ENCODE data around the gene CDK14. TPM values are rescaled to one million over a fixed set of nuclear protein-coding genes. Genes with fewer than 3 reads are reported as not detected.

Gene CDK14
- total and polyA plus RNA-seq, 5 donors from 2014 or later, result 0.58 to 4.0 (median 2.3) TPM

DNA sequence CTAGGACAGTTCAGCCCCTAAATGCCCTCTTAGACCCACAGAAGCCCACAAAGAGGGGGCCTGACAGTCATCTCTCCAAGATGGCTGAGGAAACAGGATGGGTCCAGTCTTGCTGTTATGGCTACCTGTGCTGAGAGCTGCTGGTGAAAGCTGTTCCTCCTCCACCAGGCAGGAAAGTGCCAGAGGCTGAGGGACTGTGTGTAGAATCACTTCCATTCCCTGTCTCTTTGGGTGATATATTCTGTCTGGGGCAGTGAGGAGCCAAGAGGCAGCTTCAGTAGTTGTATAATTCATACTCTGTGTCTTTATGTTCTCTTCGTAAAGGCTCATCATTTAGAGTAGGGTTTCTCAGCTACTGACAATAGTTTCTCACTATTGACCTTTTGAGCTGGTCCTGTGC, 425.8 kb downstream of the CDK14 start:
- Mint-ChIP-seq H3K36me3 (no peaks in the 10 kb centered on the region), H3K27ac (no peak overlapping the region), H3K9me3 (peaks cover 0 to 3% (median 0%) of the 10 kb centered on the region in 7 donors), H3K27me3 (no peaks in the 10 kb centered on the region), H3K4me3 (no peak overlapping the region), H3K4me1 (no peaks in the 10 kb centered on the region)
- H3K36me3 ChIP-seq (ENCODE audit: control insufficient read depth, insufficient read depth, low read length), result no peaks in the 10 kb centered on the region
- no peak overlapping the region for H3K4me3 ChIP-seq (ENCODE audit: low read depth, low read length)
- no peaks in the 10 kb centered on the region for H3K4me1 ChIP-seq (ENCODE audit: control insufficient read depth, insufficient read depth, low read length, poor library complexity, severe bottlenecking)
- H3K27ac ChIP-seq (ENCODE audit: insufficient read depth, low read length, poor library complexity, severe bottlenecking), result no peak overlapping the region
- H3K27me3 ChIP-seq (ENCODE audit: control insufficient read depth, insufficient read depth, low read length), result no peaks in the 10 kb centered on the region
- ATAC-seq (ENCODE audit: low read depth in 2 of 2), result no peak
- DNase-seq, result no peak
- H3K9me3 ChIP-seq (ENCODE audit: control insufficient read depth in 2 of 2, low read length in 2 of 2), result no peaks in the 10 kb centered on the region

DNA sequence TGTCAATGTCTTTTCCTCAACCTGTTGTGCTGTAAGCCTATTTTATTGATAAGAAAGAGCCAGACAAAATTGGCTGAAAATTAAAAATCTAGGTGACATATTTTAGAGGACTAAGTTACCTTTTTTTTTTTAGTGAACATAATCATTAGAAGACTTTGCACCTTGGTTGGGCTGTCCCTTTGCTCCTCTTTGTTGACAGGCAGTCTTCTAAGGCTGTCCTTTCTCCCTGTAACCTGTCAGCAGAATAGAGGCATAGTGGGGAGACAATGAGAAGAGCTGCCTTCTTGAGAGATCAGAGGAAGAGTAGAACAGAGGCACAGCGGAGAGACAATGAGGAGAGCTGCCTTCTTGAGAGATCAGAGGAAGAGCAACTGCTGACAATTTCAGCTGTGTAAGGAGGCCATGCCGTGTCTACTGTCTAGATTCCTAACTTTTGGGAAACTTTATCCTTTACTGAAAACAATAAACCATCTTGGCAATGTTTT, 429.8 kb downstream of the CDK14 start:
- Histone ChIP-seq H3K27me3 (ENCODE audit: control insufficient read depth, insufficient read depth, low read length) (no peaks in the 10 kb centered on the region), H3K27ac (ENCODE audit: insufficient read depth, low read length, poor library complexity, severe bottlenecking) (no peak overlapping the region), H3K9me3 (ENCODE audit: control insufficient read depth in 2 of 2, low read length in 2 of 2) (no peaks in the 10 kb centered on the region), H3K4me1 (ENCODE audit: control insufficient read depth, insufficient read depth, low read length, poor library complexity, severe bottlenecking) (no peaks in the 10 kb centered on the region), H3K4me3 (ENCODE audit: low read depth, low read length) (no peak overlapping the region), H3K36me3 (ENCODE audit: control insufficient read depth, insufficient read depth, low read length) (no peaks in the 10 kb centered on the region)
- Mint-ChIP-seq H3K9me3 (peaks cover 0 to 3% (median 0%) of the 10 kb centered on the region in 7 donors), H3K27me3 (no peaks in the 10 kb centered on the region), H3K36me3 (no peaks in the 10 kb centered on the region), H3K4me1 (no peaks in the 10 kb centered on the region), H3K27ac (no peak overlapping the region), H3K4me3 (no peak overlapping the region)
- ATAC-seq (ENCODE audit: low read depth in 2 of 2) (no peak), DNase-seq (no peak)

DNA sequence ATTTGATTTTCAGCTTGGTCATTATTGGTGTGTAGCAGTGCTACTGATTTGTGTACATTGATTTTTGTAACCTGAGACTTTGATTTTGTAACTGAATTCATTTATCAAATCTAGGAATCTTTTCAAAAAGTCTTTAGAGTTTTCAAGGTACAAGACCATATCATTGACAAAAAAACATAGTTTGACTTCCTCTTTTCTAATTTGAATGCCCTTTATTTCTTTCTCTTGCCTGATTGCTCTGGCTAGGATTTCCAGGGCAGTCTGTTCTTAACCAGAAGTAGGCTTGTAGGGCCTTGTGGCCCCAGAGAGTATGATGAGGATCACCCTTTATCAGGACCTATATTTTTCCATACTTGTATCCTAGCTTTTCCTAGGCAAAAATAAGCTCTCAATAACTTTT, 433.6 kb downstream of the CDK14 start:
- Histone ChIP-seq H3K27ac (ENCODE audit: insufficient read depth, low read length, poor library complexity, severe bottlenecking) (no peak overlapping the region), H3K9me3 (ENCODE audit: control insufficient read depth in 2 of 2, low read length in 2 of 2) (no peaks in the 10 kb centered on the region), H3K36me3 (ENCODE audit: control insufficient read depth, insufficient read depth, low read length) (no peaks in the 10 kb centered on the region), H3K4me3 (ENCODE audit: low read depth, low read length) (no peak overlapping the region), H3K4me1 (ENCODE audit: control insufficient read depth, insufficient read depth, low read length, poor library complexity, severe bottlenecking) (no peaks in the 10 kb centered on the region), H3K27me3 (ENCODE audit: control insufficient read depth, insufficient read depth, low read length) (no peaks in the 10 kb centered on the region)
- H3K9me3 Mint-ChIP-seq, result peaks cover 0 to 3% (median 0%) of the 10 kb centered on the region in 7 donors
- H3K4me3 Mint-ChIP-seq, result no peak overlapping the region
- ATAC-seq (ENCODE audit: low read depth in 2 of 2) (no peak), DNase-seq (no peak)
- H3K27ac Mint-ChIP-seq, result no peak overlapping the region
- no peaks in the 10 kb centered on the region for H3K4me1 Mint-ChIP-seq
- no peaks in the 10 kb centered on the region for H3K27me3 Mint-ChIP-seq
- no peaks in the 10 kb centered on the region for H3K36me3 Mint-ChIP-seq

DNA sequence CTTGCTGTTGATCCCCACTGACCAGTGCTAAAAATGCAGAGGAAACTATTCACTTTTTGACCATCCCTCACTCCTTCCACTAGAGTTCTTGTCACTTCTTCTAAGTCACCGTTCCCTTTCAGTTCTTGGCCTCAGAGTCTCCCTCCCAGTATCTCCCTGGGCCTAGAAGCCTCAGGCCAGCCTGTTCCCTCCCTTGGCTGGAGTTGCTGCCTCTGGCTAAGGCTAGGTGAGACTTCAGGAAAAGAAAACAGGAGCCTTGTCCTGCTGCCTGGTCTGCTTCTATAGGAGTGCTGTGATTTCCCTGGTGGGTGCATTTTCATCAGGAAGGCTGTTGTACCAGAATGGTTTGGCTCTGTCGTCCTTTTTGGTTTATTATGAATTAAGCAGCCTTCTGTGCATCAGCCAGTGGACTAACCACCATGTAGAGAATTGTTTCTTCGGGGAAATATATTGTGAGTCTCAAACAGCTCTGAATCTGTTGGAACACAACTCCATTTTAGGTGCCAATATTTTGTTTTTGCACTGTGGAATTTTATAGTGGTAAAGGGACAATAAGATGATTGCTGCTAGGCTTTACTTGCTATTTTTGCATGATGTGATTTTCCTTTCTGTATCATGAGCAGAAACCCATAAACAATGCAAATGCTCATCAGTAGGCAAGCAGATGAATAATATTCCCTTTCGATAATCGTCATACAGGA, 434.7 kb downstream of the CDK14 start:
- Mint-ChIP-seq H3K4me3 (no peak overlapping the region), H3K4me1 (no peaks in the 10 kb centered on the region), H3K27me3 (no peaks in the 10 kb centered on the region), H3K27ac (no peak overlapping the region), H3K9me3 (peaks cover 0 to 3% (median 0%) of the 10 kb centered on the region in 7 donors), H3K36me3 (no peaks in the 10 kb centered on the region)
- H3K9me3 ChIP-seq (ENCODE audit: control insufficient read depth in 2 of 2, low read length in 2 of 2), result no peaks in the 10 kb centered on the region
- ATAC-seq (ENCODE audit: low read depth in 2 of 2), result no peak
- H3K4me3 ChIP-seq (ENCODE audit: low read depth, low read length), result no peak overlapping the region
- DNase-seq, result no peak
- no peaks in the 10 kb centered on the region for H3K36me3 ChIP-seq (ENCODE audit: control insufficient read depth, insufficient read depth, low read length)
- H3K27ac ChIP-seq (ENCODE audit: insufficient read depth, low read length, poor library complexity, severe bottlenecking), result no peak overlapping the region
- no peaks in the 10 kb centered on the region for H3K27me3 ChIP-seq (ENCODE audit: control insufficient read depth, insufficient read depth, low read length)
- no peaks in the 10 kb centered on the region for H3K4me1 ChIP-seq (ENCODE audit: control insufficient read depth, insufficient read depth, low read length, poor library complexity, severe bottlenecking)

DNA sequence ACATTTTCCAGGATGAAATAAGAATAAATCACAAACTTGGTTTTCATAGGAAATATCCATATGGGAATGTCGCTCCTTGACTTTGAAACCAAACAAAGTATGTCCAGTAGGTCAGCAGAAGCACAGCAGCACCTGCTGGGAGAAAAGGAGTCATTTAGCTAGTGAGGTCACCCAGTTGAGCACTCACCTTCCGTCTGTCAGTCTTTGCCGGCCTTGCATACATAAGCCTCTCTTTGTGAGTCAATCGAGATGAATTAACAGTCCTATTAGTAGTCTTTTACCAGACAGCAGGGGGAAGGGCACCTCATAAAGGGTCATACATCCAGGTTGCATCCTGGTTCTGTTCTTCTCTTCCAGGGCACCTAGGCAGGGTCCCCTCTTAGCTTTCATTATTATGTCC, 435.6 kb downstream of the CDK14 start:
- Histone ChIP-seq H3K4me3 (ENCODE audit: low read depth, low read length) (no peak overlapping the region), H3K4me1 (ENCODE audit: control insufficient read depth, insufficient read depth, low read length, poor library complexity, severe bottlenecking) (no peaks in the 10 kb centered on the region), H3K27me3 (ENCODE audit: control insufficient read depth, insufficient read depth, low read length) (no peaks in the 10 kb centered on the region), H3K9me3 (ENCODE audit: control insufficient read depth in 2 of 2, low read length in 2 of 2) (no peaks in the 10 kb centered on the region), H3K36me3 (ENCODE audit: control insufficient read depth, insufficient read depth, low read length) (no peaks in the 10 kb centered on the region), H3K27ac (ENCODE audit: insufficient read depth, low read length, poor library complexity, severe bottlenecking) (no peak overlapping the region)
- ATAC-seq (ENCODE audit: low read depth in 2 of 2), result no peak
- Mint-ChIP-seq H3K36me3 (no peaks in the 10 kb centered on the region), H3K27me3 (no peaks in the 10 kb centered on the region), H3K4me1 (no peaks in the 10 kb centered on the region), H3K9me3 (peaks cover 0 to 3% (median 0%) of the 10 kb centered on the region in 7 donors), H3K4me3 (no peak overlapping the region), H3K27ac (no peak overlapping the region)
- no peak for DNase-seq

DNA sequence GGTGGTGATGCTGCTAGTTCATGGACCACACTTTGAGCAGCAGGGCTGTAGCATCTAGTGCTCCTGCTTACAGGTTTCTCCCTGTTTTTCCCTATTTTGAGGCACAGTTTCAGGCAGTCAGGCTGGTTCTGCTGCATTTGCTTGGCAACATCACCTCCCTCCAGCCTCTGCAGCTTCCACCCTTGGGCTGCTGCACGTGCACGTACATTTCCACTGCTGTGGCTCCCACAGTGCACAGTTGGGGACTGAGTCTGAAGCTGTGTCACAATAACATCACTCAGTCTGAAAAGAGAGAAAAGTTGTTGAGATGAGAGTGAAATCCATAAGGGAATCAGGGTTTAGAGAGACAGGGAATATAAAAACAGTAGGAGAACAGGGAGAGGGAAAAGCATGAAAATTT, 437.5 kb downstream of the CDK14 start:
- Histone ChIP-seq H3K36me3 (ENCODE audit: control insufficient read depth, insufficient read depth, low read length) (no peaks in the 10 kb centered on the region), H3K4me3 (ENCODE audit: low read depth, low read length) (no peak overlapping the region), H3K27me3 (ENCODE audit: control insufficient read depth, insufficient read depth, low read length) (no peaks in the 10 kb centered on the region), H3K9me3 (ENCODE audit: control insufficient read depth in 2 of 2, low read length in 2 of 2) (no peaks in the 10 kb centered on the region), H3K27ac (ENCODE audit: insufficient read depth, low read length, poor library complexity, severe bottlenecking) (no peak overlapping the region), H3K4me1 (ENCODE audit: control insufficient read depth, insufficient read depth, low read length, poor library complexity, severe bottlenecking) (no peaks in the 10 kb centered on the region)
- peaks cover 0 to 2% (median 0%) of the 10 kb centered on the region in 7 donors for H3K9me3 Mint-ChIP-seq
- DNase-seq (no peak), ATAC-seq (ENCODE audit: low read depth in 2 of 2) (no peak)
- no peaks in the 10 kb centered on the region for H3K27me3 Mint-ChIP-seq
- H3K4me3 Mint-ChIP-seq, result no peak overlapping the region
- H3K27ac Mint-ChIP-seq, result no peak overlapping the region
- H3K36me3 Mint-ChIP-seq, result no peaks in the 10 kb centered on the region
- no peaks in the 10 kb centered on the region for H3K4me1 Mint-ChIP-seq

DNA sequence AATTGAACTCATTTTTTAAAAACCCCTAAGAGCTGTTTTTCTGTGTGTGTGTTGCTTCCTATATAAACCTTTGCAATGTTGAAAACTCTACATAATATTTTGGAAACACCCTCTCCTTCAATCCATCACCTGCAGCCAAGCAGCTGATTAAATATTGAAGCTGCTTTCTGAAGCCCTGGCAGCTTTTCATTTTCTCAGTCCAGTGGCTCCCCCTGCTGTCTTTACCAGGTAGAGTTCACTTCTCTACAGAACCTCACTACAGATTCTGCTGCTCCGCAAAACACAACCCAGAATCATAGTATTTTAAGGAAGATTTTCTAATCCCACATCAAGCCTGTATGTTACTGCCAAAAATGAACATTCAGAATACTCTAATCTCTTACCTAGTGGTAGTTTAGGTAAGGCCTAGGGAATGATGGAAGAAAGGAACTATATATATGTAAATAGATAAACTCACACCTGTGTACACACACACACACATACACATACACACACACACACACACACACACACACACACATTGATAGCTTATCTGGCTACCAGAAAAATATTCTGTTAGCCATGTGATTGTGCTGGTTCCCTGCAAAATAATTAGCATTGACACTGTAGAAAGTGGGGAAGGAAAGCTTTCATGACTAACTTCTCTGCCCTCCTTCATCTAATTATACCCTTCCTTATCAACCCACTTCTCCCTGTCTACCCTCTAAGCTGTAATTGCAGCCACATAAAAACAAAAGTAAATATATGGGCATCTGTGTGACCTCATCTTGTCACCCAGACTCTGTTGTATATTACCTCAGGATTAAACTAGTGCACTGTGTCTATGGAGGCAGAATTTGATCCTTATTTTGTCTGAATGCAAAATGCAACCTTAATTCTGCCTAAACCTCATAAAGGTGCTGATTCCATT, 438.6 kb downstream of the CDK14 start:
- Histone ChIP-seq H3K4me1 (ENCODE audit: control insufficient read depth, insufficient read depth, low read length, poor library complexity, severe bottlenecking) (no peaks in the 10 kb centered on the region), H3K27ac (ENCODE audit: insufficient read depth, low read length, poor library complexity, severe bottlenecking) (no peak overlapping the region), H3K36me3 (ENCODE audit: control insufficient read depth, insufficient read depth, low read length) (no peaks in the 10 kb centered on the region), H3K27me3 (ENCODE audit: control insufficient read depth, insufficient read depth, low read length) (no peaks in the 10 kb centered on the region), H3K4me3 (ENCODE audit: low read depth, low read length) (no peak overlapping the region), H3K9me3 (ENCODE audit: control insufficient read depth in 2 of 2, low read length in 2 of 2) (no peaks in the 10 kb centered on the region)
- Mint-ChIP-seq H3K36me3 (no peaks in the 10 kb centered on the region), H3K4me3 (no peak overlapping the region), H3K4me1 (no peaks in the 10 kb centered on the region), H3K9me3 (peaks cover 0 to 1% (median 0%) of the 10 kb centered on the region in 7 donors), H3K27me3 (no peaks in the 10 kb centered on the region), H3K27ac (no peak overlapping the region)
- DNase-seq (peak in 1 of 3 donors; percentile 23), ATAC-seq (ENCODE audit: low read depth in 2 of 2) (no peak)
